Subcutaneous abdominal adipose tissue (tissue), 5 donors: ENCODE measurements around the gene PDZD2.

Experiments
- H3K27ac ChIP-seq: one replicate; pipeline ENCODE4 v1.7.0; 2013; ENCODE audit warnings: low read depth, mild to moderate bottlenecking, inconsistent platforms, low read length, moderate library complexity
- H3K27me3 ChIP-seq, 5 donors: one replicate each; pipeline ENCODE4 v1.7.0; 2013; ENCODE audit warnings: low read length in 5 of 5, inconsistent platforms in 1 of 5; ENCODE audit not compliant: control insufficient read depth in 5 of 5, insufficient read depth in 4 of 5
- H3K36me3 ChIP-seq, 5 donors: one replicate each; pipeline ENCODE4 v1.7.0; 2013; ENCODE audit warnings: low read length in 5 of 5; ENCODE audit not compliant: control insufficient read depth in 5 of 5, insufficient read depth in 5 of 5
- H3K4me1 ChIP-seq, 5 donors: one replicate each; pipeline ENCODE4 v1.7.0; 2013; ENCODE audit warnings: low read length in 5 of 5, mild to moderate bottlenecking in 3 of 5, moderate library complexity in 1 of 5; ENCODE audit not compliant: control insufficient read depth in 5 of 5, insufficient read depth in 5 of 5
- H3K4me3 ChIP-seq, 5 donors: one replicate each; pipeline ENCODE4 v1.7.0; 2013; ENCODE audit warnings: low read length in 5 of 5, low read depth in 1 of 5
- H3K9ac ChIP-seq, 5 donors: one replicate each; pipeline ENCODE4 v1.7.0; 2013; ENCODE audit warnings: low read length in 5 of 5, mild to moderate bottlenecking in 4 of 5, moderate library complexity in 3 of 5
- H3K9me3 ChIP-seq, 5 donors: one replicate each; pipeline ENCODE4 v1.7.0; 2013; ENCODE audit warnings: low read length in 5 of 5; ENCODE audit not compliant: control insufficient read depth in 5 of 5
- donor health status: healthy.
- donor health status: healthy.
- donor health status: healthy.
- donor health status: healthy.
- donor health status: healthy.

Gene PDZD2

GRCh38 chr5:32022638-32023037, 383.7 kb downstream of the PDZD2 start:
- Histone ChIP-seq H3K36me3 (peaks cover 0 to 8% (median 0%) of the 10 kb centered on the region in 5 donors), H3K9me3 (no peaks in the 10 kb centered on the region), H3K27ac (no peak overlapping the region), H3K9ac (no peak overlapping the region), H3K27me3 (no peaks in the 10 kb centered on the region), H3K4me1 (peaks cover 15 to 62% (median 45%) of the 10 kb centered on the region in 5 donors), H3K4me3 (no peak overlapping the region)

GRCh38 chr5:32023816-32024215, 384.9 kb downstream of the PDZD2 start:
- Histone ChIP-seq H3K27me3 (no peaks in the 10 kb centered on the region), H3K9me3 (no peaks in the 10 kb centered on the region), H3K4me1 (peaks cover 4 to 61% (median 42%) of the 10 kb centered on the region in 5 donors), H3K4me3 (no peak overlapping the region), H3K27ac (no peak overlapping the region), H3K36me3 (peaks cover 0 to 8% (median 0%) of the 10 kb centered on the region in 5 donors), H3K9ac (no peak overlapping the region)

GRCh38 chr5:32024751-32025150, 385.8 kb downstream of the PDZD2 start:
- peaks cover 4 to 61% (median 47%) of the 10 kb centered on the region in 5 donors for H3K4me1 ChIP-seq
- no peak overlapping the region for H3K9ac ChIP-seq
- no peaks in the 10 kb centered on the region for H3K9me3 ChIP-seq
- no peak overlapping the region for H3K4me3 ChIP-seq
- H3K27ac ChIP-seq = no peak overlapping the region
- H3K36me3 ChIP-seq = peaks cover 0 to 8% (median 0%) of the 10 kb centered on the region in 5 donors
- no peaks in the 10 kb centered on the region for H3K27me3 ChIP-seq

GRCh38 chr5:32027093-32027716, 388.3 kb downstream of the PDZD2 start:
- peak overlapping the region; percentile 89 for H3K27ac ChIP-seq
- peak overlapping the region in 2 of 5 donors; percentile 8 to 19 for H3K9ac ChIP-seq
- peaks cover 0 to 8% (median 0%) of the 10 kb centered on the region in 5 donors for H3K36me3 ChIP-seq
- peak overlapping the region in 4 of 5 donors; percentile 7 to 51 (median 46) for H3K4me3 ChIP-seq
- H3K27me3 ChIP-seq = no peaks in the 10 kb centered on the region
- peaks cover 9 to 66% (median 60%) of the 10 kb centered on the region in 5 donors for H3K4me1 ChIP-seq
- no peaks in the 10 kb centered on the region for H3K9me3 ChIP-seq

- Histone ChIP-seq H3K9me3 (no peaks in the 10 kb centered on the region), H3K27me3 (no peaks in the 10 kb centered on the region), H3K4me1 (peaks cover 9 to 71% (median 62%) of the 10 kb centered on the region in 5 donors), H3K9ac (peak overlapping the region in 2 of 5 donors; percentile 8 to 19), H3K36me3 (peaks cover 0 to 7% (median 0%) of the 10 kb centered on the region in 5 donors), H3K27ac (peak overlapping the region; percentile 89), H3K4me3 (peak overlapping the region in 4 of 5 donors; percentile 7 to 51 (median 46))
Measured at GRCh38 chr5:32027717-32028458, 389.0 kb downstream of the PDZD2 start.

GRCh38 chr5:32029261-32029660, 390.3 kb downstream of the PDZD2 start:
- H3K9me3 ChIP-seq = no peaks in the 10 kb centered on the region
- H3K4me1 ChIP-seq = peaks cover 11 to 82% (median 68%) of the 10 kb centered on the region in 5 donors
- H3K27ac ChIP-seq = peak overlapping the region; percentile 89
- H3K36me3 ChIP-seq = no peaks in the 10 kb centered on the region
- no peak overlapping the region for H3K4me3 ChIP-seq
- H3K9ac ChIP-seq = no peak overlapping the region
- no peaks in the 10 kb centered on the region for H3K27me3 ChIP-seq

GRCh38 chr5:32029781-32030180, 390.9 kb downstream of the PDZD2 start:
- peak overlapping the region in 1 of 5 donors; percentile 7 for H3K4me3 ChIP-seq
- no peaks in the 10 kb centered on the region for H3K36me3 ChIP-seq
- H3K9ac ChIP-seq = peak overlapping the region in 1 of 5 donors; percentile 28
- no peaks in the 10 kb centered on the region for H3K27me3 ChIP-seq
- H3K27ac ChIP-seq = peak overlapping the region; percentile 89
- no peaks in the 10 kb centered on the region for H3K9me3 ChIP-seq
- peaks cover 11 to 85% (median 70%) of the 10 kb centered on the region in 5 donors for H3K4me1 ChIP-seq

GRCh38 chr5:32030222-32030621, 391.3 kb downstream of the PDZD2 start:
- Histone ChIP-seq H3K27ac (peak overlapping the region; percentile 89), H3K27me3 (no peaks in the 10 kb centered on the region), H3K36me3 (no peaks in the 10 kb centered on the region), H3K9me3 (no peaks in the 10 kb centered on the region), H3K4me1 (peaks cover 11 to 85% (median 70%) of the 10 kb centered on the region in 5 donors), H3K4me3 (peak overlapping the region in 1 of 5 donors; percentile 7), H3K9ac (peak overlapping the region in 1 of 5 donors; percentile 28)

- H3K9me3 ChIP-seq = no peaks in the 10 kb centered on the region
- H3K4me1 ChIP-seq = peaks cover 11 to 83% (median 68%) of the 10 kb centered on the region in 5 donors
- H3K4me3 ChIP-seq = no peak overlapping the region
- H3K27ac ChIP-seq = peak overlapping the region; percentile 89
- no peaks in the 10 kb centered on the region for H3K27me3 ChIP-seq
- H3K9ac ChIP-seq = no peak overlapping the region
- no peaks in the 10 kb centered on the region for H3K36me3 ChIP-seq
Measured at GRCh38 chr5:32030686-32031085, 391.8 kb downstream of the PDZD2 start.

- Histone ChIP-seq H3K9me3 (no peaks in the 10 kb centered on the region), H3K27ac (peak overlapping the region; percentile 89), H3K36me3 (no peaks in the 10 kb centered on the region), H3K9ac (no peak overlapping the region), H3K4me3 (no peak overlapping the region), H3K27me3 (no peaks in the 10 kb centered on the region), H3K4me1 (peaks cover 11 to 79% (median 64%) of the 10 kb centered on the region in 5 donors)
Measured at GRCh38 chr5:32031089-32031488, 392.2 kb downstream of the PDZD2 start.
